Measurements from ENCODE around the gene ECHDC1. TPM values are rescaled to one million over a fixed set of nuclear protein-coding genes. Genes with fewer than 3 reads are reported as not detected.
A peak's percentile ranks its signal among the peaks of the same experiment; 100 is the strongest.

Gene ECHDC1
- total and polyA plus RNA-seq, 2 of the 4 experiments (the other 2 are of a cell fraction) = 33.1 to 40.3 TPM

DNA sequence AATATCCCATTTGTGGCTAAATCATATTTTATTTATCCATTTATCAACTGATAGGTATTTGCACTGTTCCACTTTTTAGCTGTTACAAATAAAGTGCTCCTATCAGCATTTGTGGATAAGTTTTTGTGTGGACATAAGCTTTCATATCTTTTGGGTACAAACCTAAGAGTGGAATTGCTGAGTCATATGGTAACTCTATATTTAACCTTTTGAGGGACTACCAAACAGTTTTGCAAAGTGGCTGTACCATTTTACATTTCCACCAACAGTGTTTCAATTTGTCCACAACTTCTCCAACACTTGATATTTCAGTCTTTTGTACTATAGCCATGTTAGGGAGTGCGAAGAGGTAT lies 23.6 kb upstream of the ECHDC1 start:
- peak overlapping the region; percentile 81 for H2BK5ac ChIP-seq (ENCODE audit: low read depth, low read length, poor library complexity, severe bottlenecking)
- no peaks in the 10 kb centered on the region for H3K27me3 ChIP-seq (ENCODE audit: control insufficient read depth, insufficient read depth, low read length)
- no peak overlapping the region for H3K4me2 ChIP-seq (ENCODE audit: low read depth, low read length)
- no peak overlapping the region for H3K23ac ChIP-seq (ENCODE audit: low read depth, low read length)
- intact Hi-C loops (cut with micrococcal nuclease) (no loop called here), in situ Hi-C loops (cut with MboI; ENCODE audit: low sequenced_read_pairs) (no loop called here), dilution Hi-C loops (cut with HindIII; ENCODE audit: low sequenced_read_pairs, unreplicated experiment) (no loop called here)
- H4K20me1 ChIP-seq (ENCODE audit: insufficient read depth, low read length) = no peaks in the 10 kb centered on the region
- H2BK120ac ChIP-seq (ENCODE audit: low read depth, low read length) = peak overlapping the region; percentile 84; the same call in 1 of the 2 replicates
- no peak overlapping the region for H3K56ac ChIP-seq (ENCODE audit: extremely low read depth, insufficient read depth, low read length)
- H3K4me3 ChIP-seq (ENCODE audit: insufficient read depth, low read depth, low read length) = no peak overlapping the region
- ChIA-PET POLR2A (ENCODE audit: unreplicated experiment) (no interaction called here), CTCF (interaction anchor here (0.6 to 0.8 kb wide), 2 partner anchors 29 to 150 kb away, joined by 3 to 4 read pairs; no protein-coding TSS in a partner anchor)
- no peak overlapping the region for H2AK5ac ChIP-seq (ENCODE audit: low read depth, low read length)
- peak; percentile 21 for DNase-seq
- ATAC-seq (ENCODE audit: low read depth) = no peak
- H3K4ac ChIP-seq (ENCODE audit: low read depth, low read length) = peak overlapping the region; percentile 74; the same call in 1 of the 2 replicates
- H3K9me3 ChIP-seq (ENCODE audit: control insufficient read depth, insufficient read depth, low read length) = 0 out of 2 replicates have a peak, but pooled peaks cover 2% of the 10 kb centered on the region
- BruUV-seq (replicated peaks) = no TSS peak
- H3K14ac ChIP-seq (replicated peaks; ENCODE audit: low read depth, low read length) = no peak overlapping the region
- no peak overlapping the region for H3K9ac ChIP-seq (ENCODE audit: low read depth, low read length)
- H3K18ac ChIP-seq (ENCODE audit: low read depth, low read length) = peak overlapping the region; percentile 84; the same call in 1 of the 2 replicates
- peaks cover 0 to 6% of the 10 kb centered on the region in 2 experiments; a peak in 1 of 4 replicates for H3K79me1 ChIP-seq (ENCODE audit: low read depth in 1 of 2, low read length in 2 of 2)
- 0 out of 2 replicates have a peak overlapping the region, but pooled peaks have one; percentile 58 for H4K5ac ChIP-seq (ENCODE audit: low read depth, low read length)
- H2BK15ac ChIP-seq (ENCODE audit: low read depth, low read length) = peak overlapping the region; percentile 57; the same call in 1 of the 3 replicates
- H4K8ac ChIP-seq (ENCODE audit: low read depth in 2 of 2, low read length in 2 of 2) = peak overlapping the region in 1 of 2 experiments; percentile 69; a peak in 2 of 4 replicates
- TF ChIP-seq MAFK (IDR thresholded peaks at IDR 0.05; ENCODE audit: low read depth, low read length) (peak; percentile 59), NFE2L2 (IDR thresholded peaks at IDR 0.05; ENCODE audit: low read depth, low read length) (peak; percentile 83), MXI1 (IDR thresholded peaks at IDR 0.05; ENCODE audit: borderline replicate concordance, low read depth, low read length) (no peak)
- no peak overlapping the region for H2AK9ac ChIP-seq (replicated peaks; ENCODE audit: low read depth, low read length, poor library complexity)
- no peak overlapping the region for H2AFZ ChIP-seq (replicated peaks; ENCODE audit: low read length, poor library complexity)
- H3K9me1 ChIP-seq (ENCODE audit: insufficient read depth, low read length) = peaks cover 5% of the 10 kb centered on the region; the same call in 1 of the 2 replicates
- peak overlapping the region; percentile 47; the same call in 1 of the 2 replicates for H3K27ac ChIP-seq (ENCODE audit: insufficient read depth, low read length)
- peaks cover 5% of the 10 kb centered on the region for H3K4me1 ChIP-seq (ENCODE audit: control insufficient read depth, insufficient read depth, low read length)
- WGBS, 2 experiments (ENCODE audit: extremely low coverage in 2 of 2, insufficient read length in 1 of 2) = no CpG with 5 or more reads among the region's 1 CpG
- no peak overlapping the region; the same call in 1 of the 2 replicates for H4K91ac ChIP-seq (ENCODE audit: insufficient read depth, low read depth, low read length)
- no peaks in the 10 kb centered on the region for H3K36me3 ChIP-seq (ENCODE audit: control insufficient read depth, insufficient read depth, low read length)
- 0 out of 2 replicates have a peak overlapping the region, but pooled peaks have one; percentile 91 for H2BK20ac ChIP-seq (ENCODE audit: low read depth, low read length)

All from IMR-90 (cell line).